GM18505 (cell line): ENCODE results near the gene ISCA2.
"Not testable (repeated sequence)": the region's sequence is repeated elsewhere in the genome, so short reads cannot be mapped to it uniquely, and the experiment has no call there.

Experiments used
- ATAC-seq: cut with Tn5 transposase; IDR thresholded peaks from one replicate; pipeline ENCODE4 v1.9.1; 2021; ENCODE audit not compliant: unreplicated experiment
- POLR2A ChIP-seq: IDR thresholded peaks from 4 replicates; pipeline ENCODE4 v1.6.1; 2011; ENCODE audit warnings: borderline replicate concordance; ENCODE audit not compliant: insufficient read depth, insufficient read length; ENCODE audit errors: extremely low read depth

ISCA2 gene

DNA sequence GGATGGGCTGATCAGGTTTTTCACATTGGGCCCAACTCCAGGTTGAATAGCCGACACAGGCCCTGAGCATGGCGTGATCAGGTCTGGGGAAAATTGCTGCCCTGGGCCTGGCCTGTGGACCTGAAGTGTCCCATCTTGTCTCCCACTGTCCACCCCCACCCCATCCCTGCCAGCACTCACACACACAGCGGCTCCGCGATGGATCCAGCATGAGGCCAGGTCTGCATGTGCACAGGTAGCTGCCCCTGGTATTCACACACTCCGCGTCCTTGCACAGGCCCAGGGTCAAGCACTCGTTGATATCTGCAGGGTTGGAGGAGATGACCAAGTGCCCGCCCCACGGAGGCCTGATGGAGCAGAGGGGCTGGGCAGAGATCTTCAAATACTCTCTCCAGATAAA, 38.7 kb downstream of the ISCA2 start:
- TF ChIP-seq POLR2A: no peak
- ATAC-seq: no peak

- ATAC-seq: no peak
- TF ChIP-seq POLR2A: no peak
Measured at GRCh38 chr14:74533576-74533975, 40.0 kb downstream of the ISCA2 start.

DNA sequence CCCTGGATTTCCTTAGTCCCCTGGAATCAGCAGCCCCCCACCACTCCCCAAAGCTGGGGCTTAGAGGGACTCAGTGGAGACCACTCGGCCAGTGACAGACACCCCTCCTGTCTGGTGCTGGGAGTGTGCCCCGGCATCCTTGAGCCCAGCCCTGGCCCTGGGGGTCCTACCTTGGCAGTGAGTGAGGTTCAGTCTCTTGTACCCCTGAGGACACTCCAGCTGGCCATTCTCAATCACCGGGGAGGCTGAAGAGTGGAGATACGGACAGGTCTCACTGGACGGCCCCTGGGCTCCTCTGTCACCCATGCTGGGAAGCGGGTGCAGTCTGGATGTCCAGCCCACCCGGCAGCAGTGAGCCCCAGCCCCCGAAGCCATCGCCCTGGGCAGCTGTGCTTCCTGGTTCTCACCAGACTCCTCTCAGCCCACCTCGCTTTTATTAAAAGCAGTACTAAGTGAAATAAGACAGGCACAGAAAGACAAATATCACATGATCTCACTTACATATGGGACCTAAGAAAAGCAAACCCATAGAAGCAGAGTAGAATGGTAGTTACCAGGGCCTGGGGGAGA, 42.3 kb downstream of the ISCA2 start:
- TF ChIP-seq POLR2A: no peak
- ATAC-seq: no peak

DNA sequence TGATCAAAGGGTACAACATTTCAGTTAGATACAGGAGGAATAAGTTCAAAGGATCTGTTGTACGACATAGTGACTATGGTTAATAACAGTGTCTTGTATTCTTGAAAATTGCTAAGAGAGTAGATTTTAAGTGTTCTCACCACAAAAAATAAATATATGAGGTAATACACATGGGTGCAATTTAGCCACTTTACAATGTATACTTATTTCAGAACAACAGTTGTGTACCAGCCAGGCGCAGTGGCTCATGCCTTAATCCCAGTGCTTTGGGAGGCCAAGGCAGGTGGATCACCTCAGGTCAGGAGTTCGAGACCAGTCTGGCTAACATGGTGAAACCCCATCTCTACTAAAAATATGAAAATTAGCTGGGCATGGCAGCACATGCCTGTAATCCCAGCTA, 42.8 kb downstream of the ISCA2 start:
- not testable (repeated sequence) for ATAC-seq

GRCh38 chr14:74538411-74539391, 45.1 kb downstream of the ISCA2 start:
- no peak for TF ChIP-seq POLR2A
- ATAC-seq: no peak

DNA sequence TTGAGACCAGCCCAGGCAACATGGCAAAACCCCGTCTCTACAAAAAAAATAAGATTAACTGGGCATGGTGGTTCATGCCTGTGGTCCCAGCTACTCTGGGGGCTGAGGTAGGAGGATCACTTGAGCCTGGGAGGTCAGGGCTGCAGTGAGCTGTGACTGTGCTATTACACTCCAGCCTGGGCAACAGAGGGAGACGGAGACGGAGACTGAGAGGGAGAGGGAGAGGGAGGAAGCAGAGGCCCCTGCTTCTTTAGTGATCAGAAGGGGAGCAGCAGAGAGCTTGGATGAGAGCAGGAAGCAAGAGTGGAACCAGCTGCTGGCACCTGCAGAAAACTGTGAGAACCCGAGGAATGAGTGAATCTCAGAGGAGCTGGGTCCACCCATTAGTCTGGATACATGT, 45.9 kb downstream of the ISCA2 start:
- TF ChIP-seq POLR2A: no peak
- no peak for ATAC-seq

GRCh38 chr14:74541225-74541624, 47.7 kb downstream of the ISCA2 start:
- TF ChIP-seq POLR2A: no peak
- ATAC-seq: no peak

- no peak for ATAC-seq
- TF ChIP-seq POLR2A: no peak
Measured at GRCh38 chr14:74542056-74542685, 48.6 kb downstream of the ISCA2 start.

DNA sequence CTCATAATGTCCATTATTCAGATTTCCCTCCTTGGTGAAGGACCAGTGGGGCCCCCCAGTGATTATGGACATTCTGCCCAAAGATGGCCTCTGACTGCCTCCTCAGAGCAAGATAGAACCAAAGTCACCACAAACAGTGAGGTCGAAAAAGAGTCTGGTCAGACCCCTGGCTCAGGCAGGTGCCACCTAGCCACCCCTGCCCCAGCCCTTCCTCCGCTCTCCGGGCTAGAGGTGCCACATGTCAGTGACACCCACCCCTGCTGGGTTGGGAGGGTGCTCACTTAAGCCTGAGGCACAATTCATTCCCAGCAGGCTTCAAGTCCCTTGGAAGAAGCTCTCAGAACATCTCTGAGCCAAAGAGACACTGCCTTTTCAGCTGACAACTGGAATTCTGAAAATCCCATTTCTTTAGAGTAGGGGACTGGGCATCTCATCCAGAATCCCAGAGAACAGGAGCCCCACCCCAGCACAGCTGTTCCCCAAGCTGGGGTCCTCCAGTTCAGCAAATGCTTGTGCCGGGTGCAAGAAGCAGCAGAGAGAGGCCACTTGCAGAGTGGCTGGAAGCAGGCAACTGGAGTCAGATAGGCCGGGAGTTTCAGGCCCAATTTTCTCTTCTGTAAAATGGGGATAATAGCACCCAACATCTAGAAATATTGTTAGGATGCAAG, 50.3 kb downstream of the ISCA2 start:
- no peak for TF ChIP-seq POLR2A
- ATAC-seq: no peak

DNA sequence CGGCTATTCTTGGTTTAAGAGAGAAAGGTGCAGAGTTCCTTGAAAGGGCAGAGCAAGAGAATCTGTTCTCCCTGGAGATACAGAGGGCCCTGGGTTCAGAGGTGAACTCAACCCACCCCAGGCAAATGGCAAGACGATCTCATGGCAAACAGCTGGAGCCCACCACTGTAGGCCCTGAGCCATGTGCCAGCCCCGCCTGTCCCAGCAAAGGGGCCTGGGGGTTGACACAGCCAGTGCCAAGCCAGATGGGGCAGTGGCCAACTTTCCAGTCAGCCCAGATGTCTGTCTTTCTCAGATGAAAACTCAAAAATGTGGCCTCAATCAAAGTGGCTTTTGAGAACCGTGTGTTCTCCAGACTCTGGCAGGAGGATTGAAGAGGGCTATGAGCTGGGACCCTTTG, 51.8 kb downstream of the ISCA2 start:
- no peak for ATAC-seq
- TF ChIP-seq POLR2A: no peak

- ATAC-seq: no peak
- no peak for TF ChIP-seq POLR2A
Measured at GRCh38 chr14:74546416-74546815, 52.9 kb downstream of the ISCA2 start.
